SU-DHL-6 (cell line): Measurements from ENCODE around the gene ACVR1C.

Source experiments
- CTCF ChIP-seq: fragments of 200-600 bp; sonication (generic); IDR thresholded peaks from one replicate; pipeline ENCODE4 v1.5.1; 2017; ENCODE audit warnings: antibody characterized with exemption, mild to moderate bottlenecking, low read length, moderate library complexity; ENCODE audit not compliant: insufficient read depth, poor library complexity, severe bottlenecking
- EZH2phosphoT487 ChIP-seq: fragments of 200-600 bp; sonication (generic), shearing (Covaris generic); conservative IDR thresholded peaks from 2 replicates; pipeline ENCODE4 v1.6.1; 2018; ENCODE audit warnings: mild to moderate bottlenecking, antibody characterized with exemption, low read length, moderate library complexity, mixed read lengths

DNA sequence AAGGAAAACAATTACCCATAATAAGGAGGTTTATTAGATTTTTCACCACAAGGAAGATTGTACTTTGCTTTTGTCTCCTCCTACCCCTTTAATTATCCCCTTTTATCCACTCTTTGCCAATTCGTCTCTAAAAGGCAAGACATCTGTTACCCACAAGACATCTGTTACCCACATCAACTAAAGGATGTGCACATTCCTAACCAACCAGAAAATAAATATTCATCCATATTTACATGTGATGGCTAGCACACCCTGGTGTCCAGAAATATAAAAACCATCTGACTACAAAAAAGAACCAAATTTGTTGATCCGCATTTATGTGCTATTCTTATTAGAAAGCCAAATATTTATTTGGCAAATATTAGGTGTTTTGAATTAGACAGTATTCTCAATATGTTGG lies 35.7 kb downstream of the ACVR1C start:
- TF ChIP-seq CTCF (no peak), EZH2phosphoT487 (no peak)
